ENCODE data around the gene RCAN3. TPM values are rescaled to one million over a fixed set of nuclear protein-coding genes. Genes with fewer than 3 reads are reported as not detected.

RCAN3 gene
- total and polyA plus RNA-seq, 9 of the 15 experiments (the other 6 are each of a cell fraction or from before 2014, with no cell fraction given), result 0.10 to 1.4 (median 0.43) TPM

GRCh38 chr1:24540906-24541710 lies 38.5 kb downstream of the RCAN3 start (continued):
- no peak for TF ChIP-seq CBFA2T3 (IDR thresholded peaks at IDR 0.05)
- no peak for TF ChIP-seq KLF10 (CRISPR knock-in tag; IDR thresholded peaks at IDR 0.05)
- TF ChIP-seq TCF7 (IDR thresholded peaks at IDR 0.05; ENCODE audit: borderline replicate concordance), result no peak
- TF ChIP-seq, protein P1, sequence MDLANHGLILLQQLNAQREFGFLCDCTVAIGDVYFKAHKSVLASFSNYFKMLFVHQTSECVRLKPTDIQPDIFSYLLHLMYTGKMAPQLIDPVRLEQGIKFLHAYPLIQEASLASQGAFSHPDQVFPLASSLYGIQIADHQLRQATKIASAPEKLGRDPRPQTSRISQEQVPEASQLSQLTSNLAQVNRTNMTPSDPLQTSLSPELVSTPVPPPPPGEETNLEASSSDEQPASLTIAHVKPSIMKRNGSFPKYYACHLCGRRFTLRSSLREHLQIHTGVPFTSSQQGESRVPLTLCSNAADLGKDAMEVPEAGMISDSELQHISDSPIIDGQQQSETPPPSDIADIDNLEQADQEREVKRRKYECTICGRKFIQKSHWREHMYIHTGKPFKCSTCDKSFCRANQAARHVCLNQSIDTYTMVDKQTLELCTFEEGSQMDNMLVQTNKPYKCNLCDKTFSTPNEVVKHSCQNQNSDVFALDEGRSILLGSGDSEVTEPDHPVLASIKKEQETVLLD (IDR thresholded peaks at IDR 0.05), result no peak
- peak; percentile 39 to 68; a peak in 1 of 4 replicates for TF ChIP-seq FOXA3 (CRISPR knock-in tag; conservative IDR thresholded peaks at IDR 0.05 in 1 of 2, IDR thresholded peaks at IDR 0.05 in 1 of 2)
- TF ChIP-seq ZFP36 (IDR thresholded peaks at IDR 0.05; ENCODE audit: low read depth, low read length, partially characterized antibody), result peak; percentile 58
- no peak for TF ChIP-seq NCOA6 (IDR thresholded peaks at IDR 0.05)
- TF ChIP-seq CBX8 (IDR thresholded peaks at IDR 0.05; ENCODE audit: borderline replicate concordance, extremely low read depth, low read depth, low read length, poor library complexity, severe bottlenecking), result peak; percentile 98
- no peak for TF ChIP-seq TEAD1 (CRISPR knock-in tag; IDR thresholded peaks at IDR 0.05)
- no peak for TF ChIP-seq ZNF316 (IDR thresholded peaks at IDR 0.05)
- 0 out of 2 replicates have a peak, but pooled peaks have one; percentile 3 for TF ChIP-seq CXXC5 (CRISPR knock-in tag; IDR thresholded peaks at IDR 0.05)
- TF ChIP-seq KLF6 (CRISPR knock-in tag; IDR thresholded peaks at IDR 0.05; ENCODE audit: borderline replicate concordance), result no peak
- no peak for TF ChIP-seq ETS2 (tag; IDR thresholded peaks at IDR 0.05; ENCODE audit: borderline replicate concordance, poor library complexity, severe bottlenecking)
- no peak for TF ChIP-seq POLR3G (IDR thresholded peaks at IDR 0.05; ENCODE audit: extremely low read depth, insufficient read length, insufficient replicate concordance)
- 0 out of 2 replicates have a peak, but pooled peaks have one; percentile 16 for TF ChIP-seq SMARCA4 (IDR thresholded peaks at IDR 0.05)
- TF ChIP-seq HLTF (IDR thresholded peaks at IDR 0.05), result no peak
- no peak for TF ChIP-seq PYGO2 (tag; IDR thresholded peaks at IDR 0.05)
- TF ChIP-seq SOX6 (IDR thresholded peaks at IDR 0.05), result no peak
- no peak for TF ChIP-seq PCBP1 (IDR thresholded peaks at IDR 0.05; ENCODE audit: low read depth, low read length, poor library complexity, severe bottlenecking)
- TF ChIP-seq PREB (CRISPR knock-in tag; IDR thresholded peaks at IDR 0.05), result no peak
- TF ChIP-seq ZNF696 (CRISPR knock-in tag; conservative IDR thresholded peaks at IDR 0.05), result no peak
- no peak for TF ChIP-seq PRPF4 (IDR thresholded peaks at IDR 0.05; ENCODE audit: insufficient read depth, low read depth, low read length, poor library complexity, severe bottlenecking)
- TF ChIP-seq NR2C1 (IDR thresholded peaks at IDR 0.05), result no peak
- 0 out of 2 replicates have a peak, but pooled peaks have one; percentile 10 for TF ChIP-seq NR2C1 (tag; IDR thresholded peaks at IDR 0.05)
- no peak for TF ChIP-seq SAFB (IDR thresholded peaks at IDR 0.05; ENCODE audit: borderline replicate concordance, low read depth, low read length)
- TF ChIP-seq GABPB1 (CRISPR knock-in tag; IDR thresholded peaks at IDR 0.05), result no peak
- TF ChIP-seq MECOM (CRISPR knock-in tag; IDR thresholded peaks at IDR 0.05), result no peak
- TF ChIP-seq FOXM1 (IDR thresholded peaks at IDR 0.05; ENCODE audit: low read depth), result no peak
- no peak for TF ChIP-seq FOXM1 (CRISPR knock-in tag; IDR thresholded peaks at IDR 0.05; ENCODE audit: low read depth)

All from K562 (cell line).